ENCODE data around the gene DDX59.
A peak's percentile ranks its signal among the peaks of the same experiment; 100 is the strongest.

Gene DDX59

GRCh38 chr1:200628223-200628881 is 41.4 kb downstream of the DDX59 start:
- no peak for DNase-seq

- DNase-seq: no peak
Observed at GRCh38 chr1:200627575-200628222, 42.0 kb downstream of the DDX59 start.

GRCh38 chr1:200626853-200627534 is 42.7 kb downstream of the DDX59 start:
- DNase-seq: no peak

GRCh38 chr1:200625381-200625824 is 44.3 kb downstream of the DDX59 start:
- DNase-seq: no peak

GRCh38 chr1:200624679-200625335 is 44.9 kb downstream of the DDX59 start:
- no peak for DNase-seq

GRCh38 chr1:200620273-200621131 is 49.2 kb downstream of the DDX59 start, which contains the start of gene KIF14:
Gene KIF14 (minus strand): TSS chr1:200620751. CDS start chr1:200618723, 2,028 bp downstream.
- DNase-seq: peak; percentile 83

GRCh38 chr1:200619894-200620272 is 49.8 kb downstream of the DDX59 start:
- DNase-seq: no peak

- DNase-seq: no peak
Observed at GRCh38 chr1:200610846-200611245, 58.9 kb downstream of the DDX59 start.

GRCh38 chr1:200602632-200603031 is 67.1 kb downstream of the DDX59 start:
- no peak for DNase-seq

Data from NCI-H2029 (cell line).